Measurements from ENCODE around the gene PPFIA4.
"Not testable (repeated sequence)": the region's sequence is repeated elsewhere in the genome, so short reads cannot be mapped to it uniquely, and the experiment has no call there.

Gene PPFIA4

GRCh38 chr1:203001986-203002385 is 24.3 kb upstream of the PPFIA4 start:
- no peaks in the 10 kb centered on the region for H3K36me3 ChIP-seq (ENCODE audit: insufficient read depth)
- H3K4me1 ChIP-seq (ENCODE audit: low read depth, poor library complexity, severe bottlenecking): peaks cover 4% of the 10 kb centered on the region
- no peak overlapping the region for H2AFZ ChIP-seq (ENCODE audit: low read depth)
- H4K20me1 ChIP-seq (ENCODE audit: insufficient read depth): no peaks in the 10 kb centered on the region
- H3K27me3 ChIP-seq (ENCODE audit: insufficient read depth, low read depth): no peaks in the 10 kb centered on the region
- H3K4me3 ChIP-seq (IDR thresholded peaks at IDR 0.05; ENCODE audit: insufficient read depth, low read depth, low read length): no peak overlapping the region
- no peak overlapping the region for H3K9ac ChIP-seq
- TF ChIP-seq, protein P1, sequence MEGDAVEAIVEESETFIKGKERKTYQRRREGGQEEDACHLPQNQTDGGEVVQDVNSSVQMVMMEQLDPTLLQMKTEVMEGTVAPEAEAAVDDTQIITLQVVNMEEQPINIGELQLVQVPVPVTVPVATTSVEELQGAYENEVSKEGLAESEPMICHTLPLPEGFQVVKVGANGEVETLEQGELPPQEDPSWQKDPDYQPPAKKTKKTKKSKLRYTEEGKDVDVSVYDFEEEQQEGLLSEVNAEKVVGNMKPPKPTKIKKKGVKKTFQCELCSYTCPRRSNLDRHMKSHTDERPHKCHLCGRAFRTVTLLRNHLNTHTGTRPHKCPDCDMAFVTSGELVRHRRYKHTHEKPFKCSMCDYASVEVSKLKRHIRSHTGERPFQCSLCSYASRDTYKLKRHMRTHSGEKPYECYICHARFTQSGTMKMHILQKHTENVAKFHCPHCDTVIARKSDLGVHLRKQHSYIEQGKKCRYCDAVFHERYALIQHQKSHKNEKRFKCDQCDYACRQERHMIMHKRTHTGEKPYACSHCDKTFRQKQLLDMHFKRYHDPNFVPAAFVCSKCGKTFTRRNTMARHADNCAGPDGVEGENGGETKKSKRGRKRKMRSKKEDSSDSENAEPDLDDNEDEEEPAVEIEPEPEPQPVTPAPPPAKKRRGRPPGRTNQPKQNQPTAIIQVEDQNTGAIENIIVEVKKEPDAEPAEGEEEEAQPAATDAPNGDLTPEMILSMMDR (conservative IDR thresholded peaks at IDR 0.05; ENCODE audit: low read depth, low read length): no peak
- no peak overlapping the region for H3K4me2 ChIP-seq
- H3K79me2 ChIP-seq (ENCODE audit: insufficient read depth, low read depth): no peaks in the 10 kb centered on the region
- no peak overlapping the region for H3K27ac ChIP-seq

- Histone ChIP-seq H2AFZ (ENCODE audit: low read depth) (no peak overlapping the region), H3K27ac (no peak overlapping the region), H3K79me2 (ENCODE audit: insufficient read depth, low read depth) (peaks cover 6% of the 10 kb centered on the region), H3K36me3 (ENCODE audit: insufficient read depth) (no peaks in the 10 kb centered on the region), H3K27me3 (ENCODE audit: insufficient read depth, low read depth) (no peaks in the 10 kb centered on the region), H4K20me1 (ENCODE audit: insufficient read depth) (no peaks in the 10 kb centered on the region), H3K4me3 (IDR thresholded peaks at IDR 0.05; ENCODE audit: insufficient read depth, low read depth, low read length) (no peak overlapping the region), H3K9ac (no peak overlapping the region), H3K4me1 (ENCODE audit: low read depth, poor library complexity, severe bottlenecking) (peaks cover 4% of the 10 kb centered on the region), H3K4me2 (no peak overlapping the region)
- TF ChIP-seq, protein P1 (conservative IDR thresholded peaks at IDR 0.05; ENCODE audit: low read depth, low read length): no peak
Observed at GRCh38 chr1:203002951-203003350, 23.3 kb upstream of the PPFIA4 start.

DNA sequence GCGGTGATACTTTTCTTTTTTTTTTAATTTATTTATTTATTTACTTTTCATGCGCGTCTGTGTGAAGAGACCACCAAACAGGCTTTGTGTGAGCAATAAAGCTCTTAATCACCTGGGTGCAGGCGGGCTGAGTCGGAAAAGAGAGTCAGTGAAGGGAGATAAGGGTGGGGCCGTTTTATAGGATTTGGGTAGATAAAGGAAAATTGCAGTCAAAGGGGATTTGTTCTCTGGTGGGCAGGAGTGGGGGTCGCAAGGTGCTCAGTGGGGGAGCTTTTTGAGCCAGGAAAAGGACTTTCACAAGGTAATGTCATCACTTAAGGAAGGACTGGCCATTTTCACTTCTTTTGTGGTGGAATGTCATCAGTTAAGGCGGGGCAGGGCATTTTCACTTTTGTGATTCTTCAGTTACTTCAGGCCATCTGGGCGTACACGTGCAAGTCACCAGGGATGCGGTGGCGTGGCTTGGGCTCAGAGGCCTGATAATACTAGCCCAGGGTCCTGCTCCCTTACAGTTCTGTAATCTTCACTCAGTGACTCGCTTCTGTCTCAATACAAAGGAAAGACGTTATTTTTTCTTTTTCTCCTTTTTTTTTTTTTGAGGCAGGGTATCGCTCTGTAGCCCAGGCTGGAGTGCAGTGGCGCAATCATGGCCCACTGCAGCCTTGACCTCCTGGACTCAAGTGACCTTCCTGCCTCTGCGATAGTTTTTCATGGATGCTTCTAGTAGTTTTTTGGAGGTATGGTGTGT is 20.7 kb upstream of the PPFIA4 start:
- peak overlapping the region; percentile 46; the same call in 1 of the 2 replicates for H3K4me2 ChIP-seq
- H3K9ac ChIP-seq: not testable (repeated sequence)

GRCh38 chr1:203006948-203007871 is 19.1 kb upstream of the PPFIA4 start, which contains the start of gene TMEM183A:
TSS of gene TMEM183A (plus strand) at chr1:203007374. CDS start at chr1:203007466, 92 bp downstream.
- Histone ChIP-seq H4K20me1 (ENCODE audit: insufficient read depth) (no peaks in the 10 kb centered on the region), H3K4me1 (ENCODE audit: low read depth, poor library complexity, severe bottlenecking) (peaks cover 14% of the 10 kb centered on the region), H3K4me3 (IDR thresholded peaks at IDR 0.05; ENCODE audit: insufficient read depth, low read depth, low read length) (peak within 1 kb of the TSS; percentile 80), H3K9ac (peak within 1 kb of the TSS; percentile 83), H3K27me3 (ENCODE audit: insufficient read depth, low read depth) (no peaks in the 10 kb centered on the region), H3K79me2 (ENCODE audit: insufficient read depth, low read depth) (peaks cover 41% of the 10 kb centered on the region), H2AFZ (ENCODE audit: low read depth) (peak within 1 kb of the TSS; percentile 87), H3K4me2 (peak within 1 kb of the TSS; percentile 73), H3K36me3 (ENCODE audit: insufficient read depth) (peaks cover 26% of the 10 kb centered on the region; the same call in 1 of the 2 replicates), H3K27ac (peak within 1 kb of the TSS; percentile 88)
- TF ChIP-seq, protein P1 (conservative IDR thresholded peaks at IDR 0.05; ENCODE audit: low read depth, low read length): no peak

More for the DNA sequence above, 20.7 kb upstream of the PPFIA4 start:
- peaks cover 14% of the 10 kb centered on the region for H3K4me1 ChIP-seq (ENCODE audit: low read depth, poor library complexity, severe bottlenecking)
- H3K27ac ChIP-seq: peak overlapping the region; percentile 88; the same call in 1 of the 2 replicates
- peaks cover 31% of the 10 kb centered on the region for H3K79me2 ChIP-seq (ENCODE audit: insufficient read depth, low read depth)
- H3K4me3 ChIP-seq (IDR thresholded peaks at IDR 0.05; ENCODE audit: insufficient read depth, low read depth, low read length): peak overlapping the region; percentile 20
- not testable (repeated sequence) for H3K27me3 ChIP-seq (ENCODE audit: insufficient read depth, low read depth); H4K20me1 ChIP-seq (ENCODE audit: insufficient read depth)
- peak overlapping the region; percentile 87; the same call in 1 of the 2 replicates for H2AFZ ChIP-seq (ENCODE audit: low read depth)
- H3K36me3 ChIP-seq (ENCODE audit: insufficient read depth): peaks cover 13% of the 10 kb centered on the region; the same call in 1 of the 2 replicates

All from KMS-11 (cell line).